B cell (primary cell): ENCODE data around the gene SLC25A21.

Source experiments
- EZH2 ChIP-seq: IDR thresholded peaks from 2 replicates; pipeline ENCODE4 v1.6.1; 2012; ENCODE audit warnings: borderline replicate concordance, low read depth, mild to moderate bottlenecking, moderate library complexity, low read length; ENCODE audit not compliant: insufficient read depth, poor library complexity, severe bottlenecking
- TF ChIP-seq, protein P1 (sequence below): fragments of 200-600 bp; IDR thresholded peaks from one replicate; pipeline ENCODE4 v1.8.0; 2022; ENCODE audit warnings: antibody characterized with exemption, mild to moderate bottlenecking

DNA sequence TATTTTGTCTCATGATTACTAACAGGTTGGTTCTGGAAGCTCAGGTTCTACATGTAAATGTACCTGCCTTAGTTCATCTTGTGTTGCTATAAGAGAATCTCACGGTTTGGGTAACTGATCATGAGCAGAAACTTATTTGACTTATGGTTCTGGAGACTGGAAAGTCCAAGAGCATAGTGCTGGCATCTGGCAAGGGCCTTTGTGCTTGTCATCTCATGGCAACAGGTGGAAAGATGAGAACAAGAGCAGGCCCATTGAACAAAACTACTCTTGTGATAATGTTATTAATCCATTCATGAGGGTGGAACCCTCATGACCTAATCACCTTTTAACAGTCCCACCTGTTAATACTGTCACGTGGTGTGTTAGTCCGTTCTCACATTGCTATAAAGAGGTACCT is 48.7 kb upstream of the SLC25A21 start:
- TF ChIP-seq, protein P1, sequence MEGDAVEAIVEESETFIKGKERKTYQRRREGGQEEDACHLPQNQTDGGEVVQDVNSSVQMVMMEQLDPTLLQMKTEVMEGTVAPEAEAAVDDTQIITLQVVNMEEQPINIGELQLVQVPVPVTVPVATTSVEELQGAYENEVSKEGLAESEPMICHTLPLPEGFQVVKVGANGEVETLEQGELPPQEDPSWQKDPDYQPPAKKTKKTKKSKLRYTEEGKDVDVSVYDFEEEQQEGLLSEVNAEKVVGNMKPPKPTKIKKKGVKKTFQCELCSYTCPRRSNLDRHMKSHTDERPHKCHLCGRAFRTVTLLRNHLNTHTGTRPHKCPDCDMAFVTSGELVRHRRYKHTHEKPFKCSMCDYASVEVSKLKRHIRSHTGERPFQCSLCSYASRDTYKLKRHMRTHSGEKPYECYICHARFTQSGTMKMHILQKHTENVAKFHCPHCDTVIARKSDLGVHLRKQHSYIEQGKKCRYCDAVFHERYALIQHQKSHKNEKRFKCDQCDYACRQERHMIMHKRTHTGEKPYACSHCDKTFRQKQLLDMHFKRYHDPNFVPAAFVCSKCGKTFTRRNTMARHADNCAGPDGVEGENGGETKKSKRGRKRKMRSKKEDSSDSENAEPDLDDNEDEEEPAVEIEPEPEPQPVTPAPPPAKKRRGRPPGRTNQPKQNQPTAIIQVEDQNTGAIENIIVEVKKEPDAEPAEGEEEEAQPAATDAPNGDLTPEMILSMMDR, result no peak
- TF ChIP-seq EZH2, result no peak
